Islet of Langerhans (tissue), 1 donor: Measurements from ENCODE around the gene ZNF678.

ENCODE experiments used
- FAIRE-seq: peaks from one replicate; lab custom pipeline; 2011; peaks lifted over from hg19 to GRCh38; lab: Jason Lieb, UNC

The ZNF678 gene

GRCh38 chr1:227563324-227564201 is at the start of gene ZNF678:
Gene ZNF678 (plus strand): TSS chr1:227563556. CDS start chr1:227650992, 87,436 bp downstream.
- FAIRE-seq, result peak; percentile 96

- no peak for FAIRE-seq
Observed at GRCh38 chr1:227518876-227519275, 44.5 kb upstream of the ZNF678 start.

- no peak for FAIRE-seq
Observed at GRCh38 chr1:227521782-227522181, 41.6 kb upstream of the ZNF678 start.

- FAIRE-seq, result no peak
Observed at GRCh38 chr1:227526524-227526923, 36.8 kb upstream of the ZNF678 start.

GRCh38 chr1:227532019-227532619 is 31.2 kb upstream of the ZNF678 start:
- FAIRE-seq, result no peak

GRCh38 chr1:227540170-227541098 is 22.9 kb upstream of the ZNF678 start:
- FAIRE-seq, result no peak

- no peak for FAIRE-seq
Observed at GRCh38 chr1:227541129-227541528, 22.2 kb upstream of the ZNF678 start.

GRCh38 chr1:227541796-227542152 is 21.6 kb upstream of the ZNF678 start:
- no peak for FAIRE-seq

- no peak for FAIRE-seq
Observed at GRCh38 chr1:227542153-227543120, 20.9 kb upstream of the ZNF678 start.

GRCh38 chr1:227543283-227544066 is 19.9 kb upstream of the ZNF678 start:
- no peak for FAIRE-seq

GRCh38 chr1:227544067-227545050 is 19.0 kb upstream of the ZNF678 start:
- FAIRE-seq, result no peak

- FAIRE-seq, result no peak
Observed at GRCh38 chr1:227545361-227545760, 18.0 kb upstream of the ZNF678 start.

- no peak for FAIRE-seq
Observed at GRCh38 chr1:227546059-227546458, 17.3 kb upstream of the ZNF678 start.

GRCh38 chr1:227546598-227547309 is 16.6 kb upstream of the ZNF678 start:
- no peak for FAIRE-seq

GRCh38 chr1:227547310-227548118 is 15.8 kb upstream of the ZNF678 start:
- FAIRE-seq, result no peak

GRCh38 chr1:227548119-227548397 is 15.3 kb upstream of the ZNF678 start:
- no peak for FAIRE-seq

- no peak for FAIRE-seq
Observed at GRCh38 chr1:227548448-227548847, 14.9 kb upstream of the ZNF678 start.

- no peak for FAIRE-seq
Observed at GRCh38 chr1:227549892-227550291, 13.5 kb upstream of the ZNF678 start.
